K562 (cell line): ENCODE results near the gene LIMS2. TPM values are rescaled to one million over a fixed set of nuclear protein-coding genes. Genes with fewer than 3 reads are reported as not detected.

Source experiments
- ATAC-seq: fragments of 200-7000 bp; cut with Tn5 transposase; 3 replicates; pipeline ENCODE4 v1.9.1; 2020; ENCODE audit warnings: moderate library complexity
- BruUV-seq: library from RNA; stranded (reverse); fragments of 400-500 nt; replicated peaks from 2 replicates; lab custom pipeline; 2021; lab: Mats Ljungman, UMichigan
- CTCF ChIA-PET: fragments of 300-600 bp; formaldehyde crosslinking; extraction: SDS; loops from one replicate; lab custom pipeline; 2021; ENCODE audit warnings: low intra/inter-chr PET ratio; lab: Yijun Ruan, JAX
- POLR2A ChIA-PET: fragments of 300-600, 350-650 bp; sonication (Branson Sonifier 250); formaldehyde crosslinking; extraction: SDS; loops from one replicate; lab custom pipeline; 2021; ENCODE audit warnings: antibody characterized with exemption, inconsistent platforms; lab: Yijun Ruan, JAX
- DNase-seq, 4 experiments: peaks; one replicate each; pipeline versions ENCODE4 v3.0.0 to v3.0.0-alpha.2; 2011 to 2018; ENCODE audit warnings: low spot score in 3 of 4, mixed read lengths in 3 of 4; ENCODE audit errors: extremely low read depth in 1 of 4
- FAIRE-seq: peaks from 2 replicates; lab custom pipeline; 2011; peaks lifted over from hg19 to GRCh38; lab: Jason Lieb, UNC
- H2AFZ ChIP-seq: 2 replicates; pipeline ENCODE4 v1.6.0; 2011; ENCODE audit warnings: low read depth, low read length, control low read depth, inconsistent platforms
- H3K27ac ChIP-seq: fragments of 200-600 bp; 3 replicates; pipeline ENCODE4 v1.8.0; 2011; ENCODE audit warnings: low read depth, mild to moderate bottlenecking, control low read depth, inconsistent platforms, low read length, moderate library complexity, mixed read lengths; ENCODE audit errors: extremely low read depth
- H3K27me3 ChIP-seq, 2 experiments: fragments of 300-600 bp in 1 of 2; 2 replicates in 1 of 2; 3 replicates in 1 of 2; pipeline versions ENCODE4 v1.6.0 to v1.8.0; 2011; ENCODE audit warnings: inconsistent platforms in 2 of 2, low read length in 2 of 2, mild to moderate bottlenecking in 1 of 2, mixed read lengths in 1 of 2, moderate library complexity in 1 of 2; ENCODE audit not compliant: control insufficient read depth in 2 of 2, insufficient read depth in 2 of 2
- H3K36me3 ChIP-seq: fragments of 300-600 bp; 3 replicates; pipeline ENCODE4 v1.8.0; 2011; ENCODE audit warnings: mild to moderate bottlenecking, low read length, inconsistent platforms; ENCODE audit not compliant: control insufficient read depth, insufficient read depth
- H3K4me1 ChIP-seq, 2 experiments: fragments of 200-600 bp in 1 of 2; replicated peaks in 1 of 2; 2 replicates in 1 of 2; 3 replicates in 1 of 2; pipeline versions ENCODE4 v1.5.1 to v1.8.0; 2011; ENCODE audit warnings: inconsistent platforms in 2 of 2, low read length in 2 of 2, mild to moderate bottlenecking in 1 of 2, mixed read lengths in 1 of 2, moderate library complexity in 1 of 2; ENCODE audit not compliant: control insufficient read depth in 2 of 2, insufficient read depth in 2 of 2
- H3K4me2 ChIP-seq: 2 replicates; pipeline ENCODE4 v1.6.1; 2011; ENCODE audit warnings: low read length, control low read depth, inconsistent platforms, mixed read lengths; ENCODE audit not compliant: insufficient read depth
- H3K4me3 ChIP-seq: fragments of 200-600 bp; sonication (generic), shearing (Covaris generic); 2 replicates; pipeline ENCODE4 v1.5.1; 2016; ENCODE audit warnings: control low read depth, inconsistent platforms
- H3K79me2 ChIP-seq: fragments of 200-600 bp; 3 replicates; pipeline ENCODE4 v1.8.0; 2011; ENCODE audit warnings: low read length, inconsistent platforms; ENCODE audit not compliant: control insufficient read depth, insufficient read depth
- H3K9ac ChIP-seq, 2 experiments: 2 replicates each; pipeline versions ENCODE4 v1.6.0 to v1.6.1; 2011; ENCODE audit warnings: low read depth in 2 of 2, low read length in 2 of 2, control low read depth in 1 of 2, inconsistent platforms in 1 of 2, mild to moderate bottlenecking in 1 of 2, mixed read lengths in 1 of 2; ENCODE audit not compliant: insufficient read depth in 1 of 2
- H3K9me1 ChIP-seq: one replicate; pipeline ENCODE4 v1.6.0; 2011; ENCODE audit warnings: inconsistent platforms, mild to moderate bottlenecking, low read length, moderate library complexity; ENCODE audit not compliant: control insufficient read depth, insufficient read depth
- H3K9me3 ChIP-seq: replicated peaks from 2 replicates; pipeline ENCODE4 v1.5.1; 2011; ENCODE audit warnings: low read depth, low read length, inconsistent platforms; ENCODE audit not compliant: control insufficient read depth, insufficient read depth
- H4K20me1 ChIP-seq: replicated peaks from 2 replicates; pipeline ENCODE4 v1.6.1; 2011; ENCODE audit warnings: low read length, inconsistent platforms, mixed read lengths; ENCODE audit not compliant: control insufficient read depth, insufficient read depth
- C11orf30 ChIP-seq: fragments of 450-650 bp; IDR thresholded peaks from 2 replicates; pipeline ENCODE4 v1.6.1; 2016; ENCODE audit warnings: low read depth, mild to moderate bottlenecking
- CBX5 ChIP-seq: IDR thresholded peaks from 2 replicates; pipeline ENCODE4 v1.6.1; 2014; ENCODE audit warnings: low read depth, borderline replicate concordance
- CEBPZ ChIP-seq: fragments of 150-350 bp; IDR thresholded peaks from 2 replicates; pipeline ENCODE4 v1.6.1; 2014; ENCODE audit warnings: low read depth, mild to moderate bottlenecking, low read length, borderline replicate concordance
- MAFG ChIP-seq: fragments of 450-650 bp; conservative IDR thresholded peaks from 2 replicates; pipeline ENCODE4 v1.6.1; 2016; ENCODE audit warnings: missing genetic modification characterization, missing compliant biosample characterization
- MCM7 ChIP-seq, 2 experiments: fragments of 450-650 bp; IDR thresholded peaks; 2 replicates each; pipeline ENCODE4 v1.6.1; 2016 to 2018
- NFYB ChIP-seq: IDR thresholded peaks from 2 replicates; pipeline ENCODE4 v1.6.1; 2011; ENCODE audit warnings: mild to moderate bottlenecking, moderate library complexity; ENCODE audit not compliant: insufficient read length; ENCODE audit errors: extremely low read depth
- RFX1 ChIP-seq: fragments of 450-650 bp; IDR thresholded peaks from 2 replicates; pipeline ENCODE4 v1.6.1; 2016; ENCODE audit warnings: mild to moderate bottlenecking, moderate library complexity
- SOX6 ChIP-seq: fragments of 450-650 bp; IDR thresholded peaks from 2 replicates; pipeline ENCODE4 v1.6.1; 2014; ENCODE audit warnings: mild to moderate bottlenecking
- SP2 ChIP-seq: IDR thresholded peaks from 2 replicates; pipeline ENCODE4 v1.6.1; 2011; ENCODE audit warnings: mild to moderate bottlenecking, low read depth, low read length, moderate library complexity; ENCODE audit not compliant: poor library complexity, severe bottlenecking; ENCODE audit errors: extremely low read depth
- SRF ChIP-seq, 2 experiments: fragments of 250-450, 450-650 bp in 1 of 2; sonication (Bioruptor Pico) in 1 of 2; sonication (generic) in 1 of 2; formaldehyde crosslinking; IDR thresholded peaks; 2 replicates each; pipeline versions ENCODE4 v1.5.0 to v1.5.1; 2020 to 2022; ENCODE audit warnings: mild to moderate bottlenecking in 1 of 2, missing genetic modification reagents in 1 of 2
- ZNF277 ChIP-seq: fragments of 250-450 bp; sonication (Bioruptor Pico); IDR thresholded peaks from 2 replicates; pipeline ENCODE4 v1.8.0; 2022; ENCODE audit warnings: inconsistent platforms, mild to moderate bottlenecking, moderate library complexity, borderline replicate concordance
- ZNF316 ChIP-seq: fragments of 450-650 bp; IDR thresholded peaks from 2 replicates; pipeline ENCODE4 v1.6.1; 2016
- ZNF398 ChIP-seq: fragments of 250-450 bp; sonication (Bioruptor Pico); IDR thresholded peaks from 2 replicates; pipeline ENCODE4 v1.8.0; 2021; ENCODE audit warnings: moderate library complexity, mild to moderate bottlenecking, inconsistent platforms
- WGBS: fragments of 100-300 bp; shearing (Covaris generic); methylation state at CpG from one replicate; pipeline ENCODE4 v1.1.6; 2016; ENCODE audit warnings: low coverage, mixed read lengths; ENCODE audit not compliant: insufficient coverage; ENCODE audit errors: missing lambda C conversion rate; 5-methylcytosine and 5-hydroxymethylcytosine counted together
- in situ Hi-C: fragments of 300-500 bp; cut with MboI; formaldehyde crosslinking; loops from 4 replicates; pipeline ENCODE4 v1.15.0; 2018; ENCODE audit warnings: inconsistent platforms, mixed read lengths
- intact Hi-C: fragments of 100-400 bp; cut with micrococcal nuclease; formaldehyde crosslinking; loops from 2 replicates; pipeline ENCODE4 v1.14.2; 2022
- polyA plus RNA-seq, 8 experiments: library from polyadenylated mRNA; depleted of rRNA in 4 of 8; stranded (reverse) in 5 of 8; unstranded in 3 of 8; fragments of >200 nt; fragmentation: Nextera tagmentation in 2 of 8; fragmentation: Illumina TruSeq in 1 of 8; extraction: Ambion mirVana in 2 of 8; extraction: Trizol in 1 of 8; gene quantifications; 2 replicates each; pipeline versions ENCODE4 v1.2.1 to v1.2.3, GENCODE V29; 2011 to 2014; ENCODE audit warnings: inconsistent platforms in 1 of 8, missing spikeins in 1 of 8
- total RNA-seq, 7 experiments: library from RNA; depleted of rRNA in 6 of 7; stranded (reverse); fragments of >200 nt in 6 of 7; fragmentation: Illumina TruSeq in 2 of 7; extraction: Trizol in 2 of 7; gene quantifications; 2 replicates each; pipeline versions ENCODE4 v1.2.1 to v1.2.3, GENCODE V29; 2011 to 2021; ENCODE audit warnings: low replicate concordance in 1 of 7

LIMS2 gene
- total and polyA plus RNA-seq, 9 of the 15 experiments (the other 6 are each of a cell fraction or from before 2014, with no cell fraction given): 0.04 to 0.22 TPM; not detected in 7

GRCh38 chr2:127659408-127660290, 15.7 kb downstream of the LIMS2 start:
- ChIA-PET CTCF (no interaction called here), POLR2A (interaction anchor here (0.6 to 0.9 kb wide), 2 partner anchors 9 to 362 kb away, joined by 3 read pairs; no protein-coding TSS in a partner anchor)
- Histone ChIP-seq H3K9ac (no peak overlapping the region), H3K9me1 (no peaks in the 10 kb centered on the region), H2AFZ (no peak overlapping the region), H3K36me3 (no peaks in the 10 kb centered on the region), H3K27me3 (peaks cover 35 to 68% of the 10 kb centered on the region in 2 experiments), H3K4me1 (peaks cover 2 to 14% of the 10 kb centered on the region in 2 experiments; a peak in 3 of 5 replicates), H3K27ac (no peak overlapping the region), H3K4me3 (no peak overlapping the region), H3K79me2 (no peaks in the 10 kb centered on the region), H3K9me3 (no peaks in the 10 kb centered on the region; the same call in 1 of the 2 replicates), H4K20me1 (peaks cover 3% of the 10 kb centered on the region), H3K4me2 (no peak overlapping the region)
- no peak for FAIRE-seq
- BruUV-seq: no TSS peak
- intact Hi-C loops (no loop called here), in situ Hi-C loops (no loop called here)
- DNase-seq: no peak
- TF ChIP-seq ZNF277 (CRISPR knock-in tag): no peak
- no peak for TF ChIP-seq SRF (CRISPR knock-in tag; IDR thresholded peaks at IDR 0.05)
- no peak for TF ChIP-seq CBX5
- peak; percentile 72 for TF ChIP-seq C11orf30
- TF ChIP-seq ZNF316: peak; percentile 85
- TF ChIP-seq SP2: no peak
- TF ChIP-seq SOX6: no peak
- TF ChIP-seq MAFG (tag): peak; percentile 53
- no peak for TF ChIP-seq ZNF398 (CRISPR knock-in tag)
- no peak for TF ChIP-seq RFX1
- peak; percentile 86 for TF ChIP-seq NFYB
- TF ChIP-seq CEBPZ: no peak
- no peak for TF ChIP-seq MCM7 (IDR thresholded peaks at IDR 0.05)
- WGBS: 42% methylated on average over 13 of the region's 14 CpGs
- ATAC-seq: peak; percentile 40
